SK-N-SH (cell line): ENCODE data around the gene CCL21.

Source experiments
- CTCF ChIP-seq: fragments of 200-600 bp; sonication (generic); IDR thresholded peaks from 2 replicates; pipeline ENCODE4 v1.6.1; 2017; ENCODE audit warnings: antibody characterized with exemption, mild to moderate bottlenecking, moderate library complexity
- EP300 ChIP-seq, 2 experiments: IDR thresholded peaks; 2 replicates each; pipeline versions ENCODE4 v1.4.0 to v1.6.1; 2012; ENCODE audit warnings: borderline replicate concordance in 1 of 2, low read depth in 1 of 2, low read length in 1 of 2
- FOSL2 ChIP-seq: IDR thresholded peaks from 2 replicates; pipeline ENCODE4 v1.4.0; 2012; ENCODE audit warnings: low read depth, mild to moderate bottlenecking, moderate library complexity, borderline replicate concordance
- GABPA ChIP-seq: IDR thresholded peaks from 2 replicates; pipeline ENCODE4 v1.4.0; 2012; ENCODE audit warnings: low read depth, mild to moderate bottlenecking
- MXI1 ChIP-seq: IDR thresholded peaks from 2 replicates; pipeline ENCODE4 v1.6.1; 2012; ENCODE audit warnings: mild to moderate bottlenecking, low read depth, low read length, improper control_type of control experiment
- RFX5 ChIP-seq: IDR thresholded peaks from 2 replicates; pipeline ENCODE4 v1.6.1; 2012; ENCODE audit warnings: mild to moderate bottlenecking, improper control_type of control experiment, low read length
- TAF1 ChIP-seq: IDR thresholded peaks from 2 replicates; pipeline ENCODE4 v1.6.1; 2012; ENCODE audit warnings: low read depth, mild to moderate bottlenecking, low read length, moderate library complexity, borderline replicate concordance
- TCF12 ChIP-seq: IDR thresholded peaks from 2 replicates; pipeline ENCODE4 v1.4.0; 2012

GRCh38 chr9:34671307-34671706, 38.6 kb downstream of the CCL21 start:
- no peak for TF ChIP-seq CTCF
- no peak for TF ChIP-seq FOSL2
- no peak for TF ChIP-seq RFX5
- no peak for TF ChIP-seq EP300 (IDR thresholded peaks at IDR 0.05; ENCODE audit: borderline replicate concordance in 1 of 2, low read depth in 1 of 2, low read length in 1 of 2)
- TF ChIP-seq MXI1, result no peak
- no peak for TF ChIP-seq TAF1
- no peak for TF ChIP-seq GABPA
- no peak for TF ChIP-seq TCF12
